AG10803 (cell line): Measurements from ENCODE around the gene MIOS.
"Not testable (repeated sequence)": the region's sequence is repeated elsewhere in the genome, so short reads cannot be mapped to it uniquely, and the experiment has no call there.

Experiments
- DNase-seq: peaks from one replicate; pipeline ENCODE4 v3.0.0; 2010; ENCODE audit warnings: low read depth
- H3K4me3 ChIP-seq: 2 replicates; pipeline ENCODE4 v1.5.1; 2011; ENCODE audit warnings: mild to moderate bottlenecking, low read length, control low read depth
- TF ChIP-seq, protein P1 (sequence below): conservative IDR thresholded peaks from 2 replicates; pipeline ENCODE4 v1.5.1; 2011; ENCODE audit warnings: mild to moderate bottlenecking, low read length, control low read depth, inconsistent platforms

Gene MIOS

DNA sequence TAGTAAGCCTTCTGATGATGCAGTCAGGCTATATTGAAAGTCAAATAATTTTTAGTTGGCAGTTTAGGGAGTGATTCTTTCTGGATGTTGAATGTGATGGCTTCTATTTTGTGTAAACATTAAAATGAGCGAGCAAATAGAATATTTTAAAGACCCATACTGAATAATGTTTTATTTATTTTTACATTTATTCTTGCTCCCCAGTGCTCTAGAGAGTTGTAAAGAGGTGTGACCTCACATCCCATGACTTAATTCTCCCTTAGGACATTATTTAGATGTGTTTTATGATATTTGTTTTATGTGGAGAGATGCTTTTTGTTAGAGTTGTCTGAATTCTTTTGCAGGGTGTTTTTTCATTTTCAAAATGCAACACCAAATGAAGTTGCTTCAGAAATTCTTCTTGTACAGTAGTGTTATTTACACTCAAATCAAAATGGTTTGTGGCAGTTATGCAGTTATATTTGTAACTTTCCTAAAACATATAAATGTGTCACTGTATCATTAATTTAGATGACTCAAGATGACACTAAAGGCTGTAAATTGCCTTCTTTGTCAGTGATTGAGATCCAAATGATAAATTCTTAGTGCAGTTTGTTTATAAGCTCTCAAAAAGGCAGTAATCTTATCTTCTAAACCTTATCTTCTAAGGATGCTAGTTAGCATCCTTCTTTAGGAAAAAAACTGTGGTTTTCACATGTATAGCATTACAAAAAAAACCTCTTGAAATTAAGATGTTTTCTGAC lies 86.3 kb downstream of the MIOS start:
- TF ChIP-seq, protein P1, sequence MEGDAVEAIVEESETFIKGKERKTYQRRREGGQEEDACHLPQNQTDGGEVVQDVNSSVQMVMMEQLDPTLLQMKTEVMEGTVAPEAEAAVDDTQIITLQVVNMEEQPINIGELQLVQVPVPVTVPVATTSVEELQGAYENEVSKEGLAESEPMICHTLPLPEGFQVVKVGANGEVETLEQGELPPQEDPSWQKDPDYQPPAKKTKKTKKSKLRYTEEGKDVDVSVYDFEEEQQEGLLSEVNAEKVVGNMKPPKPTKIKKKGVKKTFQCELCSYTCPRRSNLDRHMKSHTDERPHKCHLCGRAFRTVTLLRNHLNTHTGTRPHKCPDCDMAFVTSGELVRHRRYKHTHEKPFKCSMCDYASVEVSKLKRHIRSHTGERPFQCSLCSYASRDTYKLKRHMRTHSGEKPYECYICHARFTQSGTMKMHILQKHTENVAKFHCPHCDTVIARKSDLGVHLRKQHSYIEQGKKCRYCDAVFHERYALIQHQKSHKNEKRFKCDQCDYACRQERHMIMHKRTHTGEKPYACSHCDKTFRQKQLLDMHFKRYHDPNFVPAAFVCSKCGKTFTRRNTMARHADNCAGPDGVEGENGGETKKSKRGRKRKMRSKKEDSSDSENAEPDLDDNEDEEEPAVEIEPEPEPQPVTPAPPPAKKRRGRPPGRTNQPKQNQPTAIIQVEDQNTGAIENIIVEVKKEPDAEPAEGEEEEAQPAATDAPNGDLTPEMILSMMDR: no peak
- no peak for DNase-seq

DNA sequence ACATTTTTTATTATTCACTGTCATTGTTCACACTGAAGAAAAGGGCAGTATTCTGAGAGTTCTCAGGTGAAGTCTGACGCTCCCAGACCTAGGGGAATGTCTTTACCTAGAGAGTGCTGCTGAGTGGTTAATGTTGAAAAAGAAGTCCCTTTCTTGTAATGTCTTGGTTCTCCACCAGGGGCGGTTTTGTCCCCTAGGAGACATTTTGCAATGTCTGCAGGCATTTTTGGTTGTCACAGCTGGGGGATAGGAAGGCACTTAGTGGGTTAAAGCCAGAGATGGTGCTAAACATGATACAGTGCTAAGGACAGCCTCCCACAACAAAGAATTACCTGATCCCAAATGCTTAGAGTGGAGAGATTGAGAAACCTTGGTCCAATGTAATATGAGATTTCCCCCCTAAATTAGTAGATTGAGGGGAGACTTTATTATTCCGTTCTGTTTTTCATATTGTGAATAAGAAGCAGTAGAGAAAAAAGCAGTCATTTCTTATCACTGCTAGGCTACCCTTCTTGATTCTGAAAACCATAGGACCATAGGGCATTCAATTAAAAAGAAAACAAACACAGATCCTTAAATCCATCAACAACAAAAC lies 87.0 kb downstream of the MIOS start:
- no peak overlapping the region for H3K4me3 ChIP-seq
- no peak for DNase-seq
- TF ChIP-seq, protein P1: peak; percentile 49

More for the DNA sequence above, 86.3 kb downstream of the MIOS start:
- H3K4me3 ChIP-seq: no peak overlapping the region

DNA sequence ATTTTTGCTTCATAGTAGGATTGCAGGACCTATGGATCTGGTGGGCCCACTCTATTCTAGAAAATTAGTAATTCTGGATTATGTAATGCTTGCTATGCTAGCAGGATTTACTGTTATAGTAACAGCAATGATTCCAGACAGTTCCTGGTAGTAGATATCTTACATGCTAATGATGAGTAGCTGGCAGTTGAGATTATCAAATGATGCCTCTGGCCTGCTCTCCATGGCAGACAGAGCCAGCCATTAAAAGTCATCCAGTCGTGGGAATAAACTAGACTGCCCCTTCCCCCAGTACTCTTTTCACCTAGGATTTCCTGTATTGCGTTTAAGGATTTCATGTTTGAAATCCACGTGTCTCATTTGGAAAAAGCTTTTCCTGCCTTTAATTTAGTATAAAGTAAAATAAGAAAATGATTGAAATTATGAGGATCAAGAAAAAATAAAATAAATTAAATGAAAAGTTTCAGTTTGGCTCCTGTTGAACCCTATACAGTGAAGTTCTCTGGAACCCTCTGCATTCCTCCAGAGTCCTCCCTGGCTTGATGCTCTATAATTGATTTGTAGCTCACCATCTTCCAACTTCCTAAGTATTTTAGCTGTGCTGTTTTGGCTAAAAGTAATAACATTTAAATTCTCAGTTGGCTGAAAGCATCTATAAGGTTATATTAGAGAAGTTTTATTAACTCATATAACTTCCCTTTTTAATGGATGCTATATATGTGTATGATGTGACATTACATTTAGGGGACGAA lies 88.5 kb downstream of the MIOS start:
- no peak for DNase-seq
- H3K4me3 ChIP-seq: no peak overlapping the region
- TF ChIP-seq, protein P1: no peak

DNA sequence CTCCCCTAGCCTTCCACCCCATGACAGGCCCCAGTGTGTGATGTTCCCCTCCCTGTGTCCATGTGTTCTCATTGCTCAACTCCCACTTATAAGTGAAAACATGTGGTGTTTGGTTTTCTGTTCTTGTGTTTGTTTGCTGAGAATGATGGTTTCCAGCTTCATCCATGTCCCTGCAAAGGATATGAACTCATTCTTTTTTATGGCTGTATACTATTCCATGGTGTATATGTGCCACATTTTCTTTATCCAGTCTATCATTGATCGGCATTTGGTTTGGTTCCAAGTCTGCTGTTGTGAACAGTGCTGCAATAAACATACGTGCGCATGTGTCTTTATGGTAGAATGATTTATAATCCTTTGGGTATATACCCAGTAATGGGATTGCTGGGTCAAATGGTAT lies 89.8 kb downstream of the MIOS start:
- not testable (repeated sequence) for H3K4me3 ChIP-seq
- DNase-seq: peak; percentile 12
